ENCODE measurements around the gene NOL12.
"Not testable (repeated sequence)": the region's sequence is repeated elsewhere in the genome, so short reads cannot be mapped to it uniquely, and the experiment has no call there.

GRCh38 chr22:37717235-37717634 lies 31.1 kb downstream of the NOL12 start:
- TF ChIP-seq CTCF, POLR2AphosphoS5 (IDR thresholded peaks at IDR 0.05): not testable (repeated sequence)
